ENCODE data around the gene KDM2A.

DNA sequence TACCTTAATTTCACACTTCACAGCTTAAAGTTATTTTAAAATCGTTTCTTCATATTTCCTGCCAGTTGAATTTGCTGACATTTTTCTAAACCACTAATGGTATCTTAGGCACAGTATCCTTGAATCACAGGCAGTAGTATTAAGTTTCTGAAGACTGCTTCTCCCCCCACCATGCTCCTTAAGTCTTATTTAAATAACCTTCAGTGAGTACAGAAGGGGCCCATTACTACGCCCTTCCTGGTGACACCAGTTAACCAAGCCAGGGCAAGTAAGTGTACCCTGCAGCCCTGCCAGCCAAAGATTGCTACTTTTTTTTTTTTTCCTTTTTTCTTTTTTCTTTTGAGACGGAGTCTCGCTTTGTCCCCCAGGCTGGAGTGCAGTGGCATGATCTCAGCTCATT lies 19.9 kb downstream of the KDM2A start:
- TF ChIP-seq, protein P1, sequence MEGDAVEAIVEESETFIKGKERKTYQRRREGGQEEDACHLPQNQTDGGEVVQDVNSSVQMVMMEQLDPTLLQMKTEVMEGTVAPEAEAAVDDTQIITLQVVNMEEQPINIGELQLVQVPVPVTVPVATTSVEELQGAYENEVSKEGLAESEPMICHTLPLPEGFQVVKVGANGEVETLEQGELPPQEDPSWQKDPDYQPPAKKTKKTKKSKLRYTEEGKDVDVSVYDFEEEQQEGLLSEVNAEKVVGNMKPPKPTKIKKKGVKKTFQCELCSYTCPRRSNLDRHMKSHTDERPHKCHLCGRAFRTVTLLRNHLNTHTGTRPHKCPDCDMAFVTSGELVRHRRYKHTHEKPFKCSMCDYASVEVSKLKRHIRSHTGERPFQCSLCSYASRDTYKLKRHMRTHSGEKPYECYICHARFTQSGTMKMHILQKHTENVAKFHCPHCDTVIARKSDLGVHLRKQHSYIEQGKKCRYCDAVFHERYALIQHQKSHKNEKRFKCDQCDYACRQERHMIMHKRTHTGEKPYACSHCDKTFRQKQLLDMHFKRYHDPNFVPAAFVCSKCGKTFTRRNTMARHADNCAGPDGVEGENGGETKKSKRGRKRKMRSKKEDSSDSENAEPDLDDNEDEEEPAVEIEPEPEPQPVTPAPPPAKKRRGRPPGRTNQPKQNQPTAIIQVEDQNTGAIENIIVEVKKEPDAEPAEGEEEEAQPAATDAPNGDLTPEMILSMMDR (IDR thresholded peaks at IDR 0.05) = no peak
- no peak for TF ChIP-seq POLR2A (IDR thresholded peaks at IDR 0.05)
